A549 (cell line): ENCODE measurements around the gene MRPL51.

Source experiments
- BHLHE40 ChIP-seq: IDR thresholded peaks from 2 replicates; pipeline ENCODE4 v1.6.1; 2012; ENCODE audit warnings: low read depth, low read length, inconsistent platforms
- CHD2 ChIP-seq: fragments of 150-350 bp; IDR thresholded peaks from 2 replicates; pipeline ENCODE4 v1.6.1; 2014; ENCODE audit warnings: low read length; ENCODE audit not compliant: partially characterized antibody
- EHF ChIP-seq: fragments of 250-450 bp; sonication (Bioruptor Pico); IDR thresholded peaks from 2 replicates; pipeline ENCODE4 v1.5.0; 2020; ENCODE audit warnings: mild to moderate bottlenecking
- EP300 ChIP-seq, 2 experiments: fragments of >200 bp; sonication (Bioruptor Twin); formaldehyde crosslinking; IDR thresholded peaks; 2 replicates in 1 of 2; 3 replicates in 1 of 2; pipeline ENCODE4 v1.6.1; 2016 to 2017
- JUNB ChIP-seq: fragments of >200 bp; sonication (Bioruptor Twin); formaldehyde crosslinking; IDR thresholded peaks from 2 replicates; pipeline ENCODE4 v1.6.1; 2016
- KDM1A ChIP-seq: fragments of 200-600 bp; sonication (generic); IDR thresholded peaks from 2 replicates; pipeline ENCODE4 v1.6.1; 2016; ENCODE audit warnings: low read depth, mild to moderate bottlenecking
- MAFK ChIP-seq: fragments of 450-650 bp; IDR thresholded peaks from 2 replicates; pipeline ENCODE4 v1.6.1; 2014; ENCODE audit not compliant: partially characterized antibody
- POLR2A ChIP-seq: IDR thresholded peaks from 2 replicates; pipeline ENCODE4 v1.6.1; 2012; ENCODE audit warnings: mild to moderate bottlenecking, low read length
- SMC3 ChIP-seq: fragments of >200 bp; sonication (Bioruptor Twin); formaldehyde crosslinking; IDR thresholded peaks from 3 replicates; pipeline ENCODE4 v1.6.1; 2018; ENCODE audit warnings: inconsistent platforms
- ZFP36 ChIP-seq: fragments of 450-650 bp; IDR thresholded peaks from 2 replicates; pipeline ENCODE4 v1.6.1; 2014; ENCODE audit warnings: borderline replicate concordance; ENCODE audit not compliant: partially characterized antibody
- TF ChIP-seq, protein P1 (sequence below): fragments of >200 bp; sonication (Bioruptor Twin); formaldehyde crosslinking; IDR thresholded peaks from 3 replicates; pipeline ENCODE4 v1.5.1; 2016
- TF ChIP-seq, protein P2 (sequence below): fragments of 450-650 bp; IDR thresholded peaks from 2 replicates; pipeline ENCODE4 v1.6.1; 2014; ENCODE audit warnings: antibody characterized with exemption
- TF ChIP-seq, protein P3 (sequence below): IDR thresholded peaks from 2 replicates; pipeline ENCODE4 v1.6.1; 2012

DNA sequence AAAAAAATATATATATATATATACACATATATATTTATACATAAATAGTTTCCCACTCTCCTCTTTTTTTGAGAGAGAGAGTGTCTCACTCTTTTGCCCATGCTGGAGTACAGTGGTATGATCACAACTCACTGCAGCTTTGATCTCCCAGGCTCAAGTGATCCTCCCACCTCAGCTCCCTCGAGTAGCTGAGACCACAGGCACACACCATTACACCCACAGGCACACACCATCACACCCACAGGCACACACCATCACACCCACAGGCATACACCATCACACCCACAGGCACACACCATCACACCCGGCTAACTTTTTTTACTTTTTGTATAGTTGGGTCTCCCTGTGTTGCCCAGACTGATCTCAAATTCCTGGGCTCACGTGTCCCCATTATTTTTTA lies 27.1 kb upstream of the MRPL51 start:
- no peak for TF ChIP-seq SMC3
- TF ChIP-seq POLR2A = no peak
- TF ChIP-seq, protein P1, sequence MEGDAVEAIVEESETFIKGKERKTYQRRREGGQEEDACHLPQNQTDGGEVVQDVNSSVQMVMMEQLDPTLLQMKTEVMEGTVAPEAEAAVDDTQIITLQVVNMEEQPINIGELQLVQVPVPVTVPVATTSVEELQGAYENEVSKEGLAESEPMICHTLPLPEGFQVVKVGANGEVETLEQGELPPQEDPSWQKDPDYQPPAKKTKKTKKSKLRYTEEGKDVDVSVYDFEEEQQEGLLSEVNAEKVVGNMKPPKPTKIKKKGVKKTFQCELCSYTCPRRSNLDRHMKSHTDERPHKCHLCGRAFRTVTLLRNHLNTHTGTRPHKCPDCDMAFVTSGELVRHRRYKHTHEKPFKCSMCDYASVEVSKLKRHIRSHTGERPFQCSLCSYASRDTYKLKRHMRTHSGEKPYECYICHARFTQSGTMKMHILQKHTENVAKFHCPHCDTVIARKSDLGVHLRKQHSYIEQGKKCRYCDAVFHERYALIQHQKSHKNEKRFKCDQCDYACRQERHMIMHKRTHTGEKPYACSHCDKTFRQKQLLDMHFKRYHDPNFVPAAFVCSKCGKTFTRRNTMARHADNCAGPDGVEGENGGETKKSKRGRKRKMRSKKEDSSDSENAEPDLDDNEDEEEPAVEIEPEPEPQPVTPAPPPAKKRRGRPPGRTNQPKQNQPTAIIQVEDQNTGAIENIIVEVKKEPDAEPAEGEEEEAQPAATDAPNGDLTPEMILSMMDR = no peak
- TF ChIP-seq BHLHE40 = no peak
- TF ChIP-seq EHF (CRISPR knock-in tag) = no peak
- no peak for TF ChIP-seq CHD2
- no peak for TF ChIP-seq ZFP36
- TF ChIP-seq EP300 (IDR thresholded peaks at IDR 0.05) = no peak
- no peak for TF ChIP-seq KDM1A
- TF ChIP-seq, protein P2, sequence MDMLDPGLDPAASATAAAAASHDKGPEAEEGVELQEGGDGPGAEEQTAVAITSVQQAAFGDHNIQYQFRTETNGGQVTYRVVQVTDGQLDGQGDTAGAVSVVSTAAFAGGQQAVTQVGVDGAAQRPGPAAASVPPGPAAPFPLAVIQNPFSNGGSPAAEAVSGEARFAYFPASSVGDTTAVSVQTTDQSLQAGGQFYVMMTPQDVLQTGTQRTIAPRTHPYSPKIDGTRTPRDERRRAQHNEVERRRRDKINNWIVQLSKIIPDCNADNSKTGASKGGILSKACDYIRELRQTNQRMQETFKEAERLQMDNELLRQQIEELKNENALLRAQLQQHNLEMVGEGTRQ = no peak
- TF ChIP-seq, protein P3, sequence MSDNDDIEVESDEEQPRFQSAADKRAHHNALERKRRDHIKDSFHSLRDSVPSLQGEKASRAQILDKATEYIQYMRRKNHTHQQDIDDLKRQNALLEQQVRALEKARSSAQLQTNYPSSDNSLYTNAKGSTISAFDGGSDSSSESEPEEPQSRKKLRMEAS = no peak
- no peak for TF ChIP-seq JUNB
- no peak for TF ChIP-seq MAFK
